Neural progenitor cell (in vitro differentiated cells): ENCODE data around the gene SLC30A3. TPM values are rescaled to one million over a fixed set of nuclear protein-coding genes. Genes with fewer than 3 reads are reported as not detected.

Experiments used
- DNase-seq: peaks from one replicate; pipeline ENCODE4 v3.0.0-alpha.2; 2016; ENCODE audit warnings: low spot score
- H2AFZ ChIP-seq: fragments of 200-600 bp; sonication (generic); replicated peaks from 2 replicates; pipeline ENCODE4 v1.6.1; 2016; ENCODE audit warnings: antibody characterized with exemption
- H3F3A ChIP-seq: fragments of 200-600 bp; sonication (generic); 2 replicates; pipeline ENCODE4 v1.6.1; 2016; ENCODE audit warnings: antibody characterized with exemption, low read depth
- H3K27ac ChIP-seq: fragments of 200-600 bp; sonication (generic); 2 replicates; pipeline ENCODE4 v1.5.1; 2016; ENCODE audit warnings: mild to moderate bottlenecking
- H3K27me3 ChIP-seq: fragments of 200-600 bp; sonication (generic); 2 replicates; pipeline ENCODE4 v1.6.1; 2016; ENCODE audit warnings: mild to moderate bottlenecking, moderate library complexity
- H3K36me3 ChIP-seq: fragments of 200-600 bp; sonication (generic); 2 replicates; pipeline ENCODE4 v1.5.1; 2016
- H3K4me1 ChIP-seq: fragments of 200-600 bp; sonication (generic); 2 replicates; pipeline ENCODE4 v1.6.1; 2016; ENCODE audit warnings: mixed run types
- H3K4me2 ChIP-seq: fragments of 200-600 bp; sonication (generic); 2 replicates; pipeline ENCODE4 v1.6.1; 2016
- H3K4me3 ChIP-seq: fragments of 200-600 bp; sonication (generic); 2 replicates; pipeline ENCODE4 v1.5.1; 2016
- H3K79me2 ChIP-seq: fragments of 200-600 bp; sonication (generic); 2 replicates; pipeline ENCODE4 v1.6.1; 2016; ENCODE audit warnings: low read depth
- H3K9ac ChIP-seq: fragments of 200-600 bp; sonication (generic); 2 replicates; pipeline ENCODE4 v1.6.1; 2016
- H3K9me3 ChIP-seq: fragments of 200-600 bp; sonication (generic); 2 replicates; pipeline ENCODE4 v1.5.1; 2016; ENCODE audit warnings: low read depth
- H4K20me1 ChIP-seq: fragments of 200-600 bp; sonication (generic); 2 replicates; pipeline ENCODE4 v1.6.1; 2016; ENCODE audit warnings: low read depth
- H3K27ac Mint-ChIP-seq: 3 replicates; pipeline ENCODE4 v1.8.0; 2021; ENCODE audit warnings: mixed read lengths
- H3K27me3 Mint-ChIP-seq: 2 replicates; pipeline ENCODE4 v1.8.0; 2022; ENCODE audit warnings: low read depth, mild to moderate bottlenecking, inconsistent platforms, moderate library complexity, mixed read lengths; ENCODE audit not compliant: insufficient read depth
- H3K36me3 Mint-ChIP-seq: 3 replicates; pipeline ENCODE4 v1.8.0; 2021; ENCODE audit warnings: mixed read lengths
- H3K4me1 Mint-ChIP-seq: 3 replicates; pipeline ENCODE4 v1.8.0; 2021; ENCODE audit warnings: mixed read lengths
- H3K4me3 Mint-ChIP-seq: 3 replicates; pipeline ENCODE4 v1.8.0; 2021; ENCODE audit warnings: mild to moderate bottlenecking, moderate library complexity, mixed read lengths
- H3K9me3 Mint-ChIP-seq: 3 replicates; pipeline ENCODE4 v1.8.0; 2020; ENCODE audit warnings: mixed read lengths
- EZH2 ChIP-seq: fragments of 200-600 bp; sonication (generic); IDR thresholded peaks from 2 replicates; pipeline ENCODE4 v1.6.1; 2017; ENCODE audit warnings: antibody characterized with exemption, mild to moderate bottlenecking, moderate library complexity
- EZH2phosphoT487 ChIP-seq: fragments of 200-600 bp; sonication (generic); IDR thresholded peaks from 2 replicates; pipeline ENCODE4 v1.6.1; 2017; ENCODE audit warnings: antibody characterized with exemption
- total RNA-seq: library from RNA; depleted of rRNA; stranded (reverse); fragments of >200 nt; gene quantifications from 2 replicates; pipeline ENCODE4 v1.2.3, GENCODE V29; 2015; ENCODE audit warnings: low replicate concordance
- TF ChIP-seq, protein P1 (sequence below): fragments of 200-600 bp; sonication (generic); IDR thresholded peaks from 2 replicates; pipeline ENCODE4 v1.5.1; 2017; ENCODE audit warnings: antibody characterized with exemption, mild to moderate bottlenecking

Gene SLC30A3
- total RNA-seq, 1 donor from 2014 or later = 0.56 TPM

- Histone ChIP-seq H3K79me2 (peaks cover 33% of the 10 kb centered on the region), H2AFZ (no peak overlapping the region), H4K20me1 (no peaks in the 10 kb centered on the region), H3K4me1 (peaks cover 7% of the 10 kb centered on the region), H3K36me3 (peaks cover 5% of the 10 kb centered on the region), H3K4me3 (no peak overlapping the region), H3K4me2 (no peak overlapping the region), H3K9me3 (no peaks in the 10 kb centered on the region), H3K9ac (no peak overlapping the region), H3K27me3 (no peaks in the 10 kb centered on the region), H3K27ac (no peak overlapping the region), H3F3A (peaks cover 8% of the 10 kb centered on the region)
- Mint-ChIP-seq H3K27ac (no peak overlapping the region), H3K27me3 (peaks cover 9% of the 10 kb centered on the region), H3K4me3 (no peak overlapping the region), H3K4me1 (peaks cover 22% of the 10 kb centered on the region), H3K9me3 (no peaks in the 10 kb centered on the region), H3K36me3 (peaks cover 43% of the 10 kb centered on the region)
- TF ChIP-seq, protein P1, sequence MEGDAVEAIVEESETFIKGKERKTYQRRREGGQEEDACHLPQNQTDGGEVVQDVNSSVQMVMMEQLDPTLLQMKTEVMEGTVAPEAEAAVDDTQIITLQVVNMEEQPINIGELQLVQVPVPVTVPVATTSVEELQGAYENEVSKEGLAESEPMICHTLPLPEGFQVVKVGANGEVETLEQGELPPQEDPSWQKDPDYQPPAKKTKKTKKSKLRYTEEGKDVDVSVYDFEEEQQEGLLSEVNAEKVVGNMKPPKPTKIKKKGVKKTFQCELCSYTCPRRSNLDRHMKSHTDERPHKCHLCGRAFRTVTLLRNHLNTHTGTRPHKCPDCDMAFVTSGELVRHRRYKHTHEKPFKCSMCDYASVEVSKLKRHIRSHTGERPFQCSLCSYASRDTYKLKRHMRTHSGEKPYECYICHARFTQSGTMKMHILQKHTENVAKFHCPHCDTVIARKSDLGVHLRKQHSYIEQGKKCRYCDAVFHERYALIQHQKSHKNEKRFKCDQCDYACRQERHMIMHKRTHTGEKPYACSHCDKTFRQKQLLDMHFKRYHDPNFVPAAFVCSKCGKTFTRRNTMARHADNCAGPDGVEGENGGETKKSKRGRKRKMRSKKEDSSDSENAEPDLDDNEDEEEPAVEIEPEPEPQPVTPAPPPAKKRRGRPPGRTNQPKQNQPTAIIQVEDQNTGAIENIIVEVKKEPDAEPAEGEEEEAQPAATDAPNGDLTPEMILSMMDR = no peak
- TF ChIP-seq EZH2 = no peak
- TF ChIP-seq EZH2phosphoT487 = no peak
- DNase-seq = no peak
Measured at GRCh38 chr2:27221166-27221565, 41.7 kb downstream of the SLC30A3 start.

DNA sequence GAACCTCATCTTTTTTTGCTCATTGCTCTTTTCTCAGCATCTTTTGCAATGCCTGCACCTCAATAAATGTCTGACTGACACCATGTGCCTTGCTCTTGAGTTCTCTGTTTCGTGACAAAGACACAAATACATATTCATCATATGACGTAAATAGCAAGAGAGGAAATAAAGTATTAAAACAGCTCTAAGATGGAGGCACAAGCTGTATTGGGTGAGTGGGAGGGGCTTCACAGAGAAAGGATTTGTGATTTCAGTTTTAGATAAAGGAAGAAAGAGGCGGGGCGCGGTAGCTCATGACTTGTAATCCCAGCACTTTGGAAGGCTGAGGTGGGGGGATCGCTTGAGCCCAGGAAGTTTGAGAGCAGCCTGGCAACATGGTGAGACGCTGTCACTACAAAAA lies 42.8 kb downstream of the SLC30A3 start:
- Mint-ChIP-seq H3K27me3 (peaks cover 9% of the 10 kb centered on the region), H3K36me3 (peaks cover 43% of the 10 kb centered on the region), H3K9me3 (no peaks in the 10 kb centered on the region), H3K4me3 (no peak overlapping the region), H3K27ac (no peak overlapping the region), H3K4me1 (peaks cover 22% of the 10 kb centered on the region)
- no peaks in the 10 kb centered on the region for H3K27me3 ChIP-seq
- H3K9me3 ChIP-seq = no peaks in the 10 kb centered on the region
- H3K9ac ChIP-seq = no peak overlapping the region
- H3F3A ChIP-seq = peaks cover 17% of the 10 kb centered on the region
- DNase-seq = no peak
- no peak overlapping the region for H2AFZ ChIP-seq
- no peak for TF ChIP-seq EZH2phosphoT487
- TF ChIP-seq, protein P1 = no peak
- TF ChIP-seq EZH2 = no peak
- H3K36me3 ChIP-seq = peaks cover 5% of the 10 kb centered on the region
- H3K4me3 ChIP-seq = no peak overlapping the region
- H3K4me1 ChIP-seq = peaks cover 7% of the 10 kb centered on the region
- H4K20me1 ChIP-seq = no peaks in the 10 kb centered on the region
- no peak overlapping the region for H3K27ac ChIP-seq
- no peak overlapping the region for H3K4me2 ChIP-seq
- H3K79me2 ChIP-seq = peaks cover 33% of the 10 kb centered on the region

GRCh38 chr2:27219091-27219490 lies 43.8 kb downstream of the SLC30A3 start:
- H3K27me3 ChIP-seq = no peaks in the 10 kb centered on the region
- H3F3A ChIP-seq = peaks cover 20% of the 10 kb centered on the region
- Mint-ChIP-seq H3K4me3 (no peak overlapping the region), H3K27me3 (peaks cover 9% of the 10 kb centered on the region), H3K9me3 (no peaks in the 10 kb centered on the region), H3K27ac (no peak overlapping the region), H3K4me1 (peaks cover 22% of the 10 kb centered on the region), H3K36me3 (peaks cover 36% of the 10 kb centered on the region)
- TF ChIP-seq, protein P1 = no peak
- TF ChIP-seq EZH2phosphoT487 = no peak
- TF ChIP-seq EZH2 = no peak
- H3K9ac ChIP-seq = no peak overlapping the region
- peaks cover 38% of the 10 kb centered on the region for H3K79me2 ChIP-seq
- no peaks in the 10 kb centered on the region for H3K9me3 ChIP-seq
- H3K4me3 ChIP-seq = no peak overlapping the region
- H3K4me1 ChIP-seq = peaks cover 7% of the 10 kb centered on the region
- no peak overlapping the region for H3K4me2 ChIP-seq
- H3K36me3 ChIP-seq = peaks cover 5% of the 10 kb centered on the region
- no peak overlapping the region for H3K27ac ChIP-seq
- H2AFZ ChIP-seq = no peak overlapping the region
- H4K20me1 ChIP-seq = no peaks in the 10 kb centered on the region
- no peak for DNase-seq
